ENCODE measurements around the gene ANO2.

ANO2 gene

DNA sequence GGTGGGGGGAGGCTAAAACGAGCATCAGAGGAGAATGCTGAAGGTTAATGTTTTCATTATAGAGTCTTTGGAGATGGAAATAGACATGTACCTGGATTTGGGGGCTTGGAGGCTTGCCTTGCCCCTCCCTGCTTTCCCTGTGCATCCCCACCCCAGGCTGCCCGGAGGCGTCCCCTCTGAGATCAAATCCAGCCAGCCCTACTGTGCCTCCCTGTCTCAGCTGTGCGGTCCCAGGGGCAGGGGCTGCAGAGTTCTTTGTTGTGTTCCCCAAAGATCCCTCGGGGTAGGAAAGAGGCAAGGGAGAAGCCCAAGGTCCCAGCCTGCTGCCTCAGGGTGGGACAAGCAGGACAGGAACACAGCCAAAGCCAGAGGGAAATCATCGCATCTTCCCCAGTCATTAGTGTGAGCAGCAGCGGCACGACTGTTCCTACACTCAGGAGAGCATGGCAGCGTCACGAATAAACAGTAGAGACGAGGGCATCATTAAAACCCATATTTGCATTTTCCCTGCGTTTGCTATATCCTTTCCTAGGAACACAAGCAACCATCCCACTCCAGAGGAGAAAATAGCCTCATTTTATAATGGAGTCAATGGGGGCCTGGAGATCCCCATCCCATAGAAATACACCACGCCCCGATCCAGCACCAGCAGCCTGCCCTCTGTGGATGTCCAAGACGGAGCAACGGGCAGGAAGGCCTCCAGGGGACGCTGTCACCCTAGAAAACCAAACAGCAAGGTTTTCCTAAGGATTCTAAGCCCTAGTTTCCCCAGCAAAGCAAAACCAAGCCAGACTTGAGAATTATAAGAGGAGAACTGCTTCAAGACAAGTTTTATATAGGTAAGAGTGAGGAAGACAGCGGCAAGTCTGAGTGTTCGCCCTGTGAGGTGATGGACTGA is 32.4 kb downstream of the ANO2 start:
- H3K4me3 ChIP-seq (ENCODE audit: low read depth, low read length): no peak overlapping the region
- TF ChIP-seq, protein P1, sequence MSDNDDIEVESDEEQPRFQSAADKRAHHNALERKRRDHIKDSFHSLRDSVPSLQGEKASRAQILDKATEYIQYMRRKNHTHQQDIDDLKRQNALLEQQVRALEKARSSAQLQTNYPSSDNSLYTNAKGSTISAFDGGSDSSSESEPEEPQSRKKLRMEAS (IDR thresholded peaks at IDR 0.05; ENCODE audit: low read depth, low read length): no peak
- TF ChIP-seq, protein P2, sequence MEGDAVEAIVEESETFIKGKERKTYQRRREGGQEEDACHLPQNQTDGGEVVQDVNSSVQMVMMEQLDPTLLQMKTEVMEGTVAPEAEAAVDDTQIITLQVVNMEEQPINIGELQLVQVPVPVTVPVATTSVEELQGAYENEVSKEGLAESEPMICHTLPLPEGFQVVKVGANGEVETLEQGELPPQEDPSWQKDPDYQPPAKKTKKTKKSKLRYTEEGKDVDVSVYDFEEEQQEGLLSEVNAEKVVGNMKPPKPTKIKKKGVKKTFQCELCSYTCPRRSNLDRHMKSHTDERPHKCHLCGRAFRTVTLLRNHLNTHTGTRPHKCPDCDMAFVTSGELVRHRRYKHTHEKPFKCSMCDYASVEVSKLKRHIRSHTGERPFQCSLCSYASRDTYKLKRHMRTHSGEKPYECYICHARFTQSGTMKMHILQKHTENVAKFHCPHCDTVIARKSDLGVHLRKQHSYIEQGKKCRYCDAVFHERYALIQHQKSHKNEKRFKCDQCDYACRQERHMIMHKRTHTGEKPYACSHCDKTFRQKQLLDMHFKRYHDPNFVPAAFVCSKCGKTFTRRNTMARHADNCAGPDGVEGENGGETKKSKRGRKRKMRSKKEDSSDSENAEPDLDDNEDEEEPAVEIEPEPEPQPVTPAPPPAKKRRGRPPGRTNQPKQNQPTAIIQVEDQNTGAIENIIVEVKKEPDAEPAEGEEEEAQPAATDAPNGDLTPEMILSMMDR (IDR thresholded peaks at IDR 0.05; ENCODE audit: low read depth, low read length): peak; percentile 50
- DNase-seq (ENCODE audit: low read depth): no peak

DNA sequence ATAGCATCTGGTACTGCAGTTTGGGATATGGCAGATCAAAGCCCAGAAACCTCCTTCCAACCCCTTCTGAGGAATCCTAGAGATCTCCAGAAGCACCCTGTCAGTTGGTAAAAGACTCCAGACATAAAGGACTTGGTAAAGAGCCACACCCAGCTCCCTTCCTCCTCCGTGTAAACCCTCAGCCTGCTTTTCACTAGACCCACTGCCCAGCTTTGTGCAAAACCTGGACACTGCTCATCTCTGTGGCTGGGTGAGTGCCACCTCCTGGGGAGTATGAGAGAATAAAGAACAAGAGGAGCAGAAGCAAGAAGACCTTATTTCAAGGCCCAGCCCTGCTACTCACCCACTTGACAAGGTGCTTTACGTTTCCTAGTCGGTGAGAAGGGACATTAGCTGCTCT is 33.0 kb downstream of the ANO2 start:
- no peak overlapping the region for H3K4me3 ChIP-seq (ENCODE audit: low read depth, low read length)
- DNase-seq (ENCODE audit: low read depth): no peak
- TF ChIP-seq, protein P1 (IDR thresholded peaks at IDR 0.05; ENCODE audit: low read depth, low read length): no peak
- TF ChIP-seq POLR2A (IDR thresholded peaks at IDR 0.05; ENCODE audit: extremely low read depth, insufficient read length) (no peak), MYC (IDR thresholded peaks at IDR 0.05; ENCODE audit: low read depth, low read length) (no peak)
- TF ChIP-seq, protein P2 (IDR thresholded peaks at IDR 0.05; ENCODE audit: low read depth, low read length): no peak

DNA sequence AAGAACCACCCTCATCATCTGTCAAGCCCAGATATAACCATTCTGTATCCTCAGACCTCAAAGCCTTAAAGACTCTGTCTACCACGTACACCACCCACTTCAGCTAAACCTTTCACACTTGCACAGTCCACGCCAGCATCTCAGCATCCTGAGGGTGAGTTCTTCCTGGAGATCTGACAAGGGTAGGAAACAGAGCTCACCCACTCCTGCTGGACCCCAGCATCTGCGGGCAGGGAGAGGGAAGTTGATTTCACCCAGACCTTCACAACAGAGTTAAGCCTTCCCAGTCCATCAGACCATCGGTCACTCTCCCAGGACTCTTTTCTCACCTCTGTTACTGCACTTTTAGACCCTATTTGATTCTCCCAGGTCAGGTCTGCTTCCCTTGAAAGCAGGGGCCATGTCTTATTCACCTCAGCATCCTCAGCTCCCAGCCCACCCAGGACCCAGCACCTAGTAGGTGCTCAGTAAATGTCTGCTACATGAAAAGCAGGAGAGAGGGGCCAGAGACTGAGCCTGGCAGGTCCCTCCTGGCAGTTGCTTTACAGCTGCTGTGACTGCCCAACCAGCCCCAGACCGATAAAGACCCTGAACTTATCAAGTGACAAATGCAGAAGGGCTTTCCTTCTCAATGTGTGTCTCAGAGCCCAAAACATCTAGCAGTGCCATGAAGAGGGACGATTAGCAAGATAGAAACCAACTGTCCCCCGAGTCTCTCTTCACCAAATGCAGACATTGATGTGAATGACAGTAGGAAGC is 34.1 kb downstream of the ANO2 start:
- DNase-seq (ENCODE audit: low read depth): no peak
- no peak overlapping the region for H3K4me3 ChIP-seq (ENCODE audit: low read depth, low read length)
- TF ChIP-seq, protein P1 (IDR thresholded peaks at IDR 0.05; ENCODE audit: low read depth, low read length): no peak
- TF ChIP-seq, protein P2 (IDR thresholded peaks at IDR 0.05; ENCODE audit: low read depth, low read length): no peak
- no peak for TF ChIP-seq POLR2A (IDR thresholded peaks at IDR 0.05; ENCODE audit: extremely low read depth, insufficient read length)
- no peak for TF ChIP-seq MYC (IDR thresholded peaks at IDR 0.05; ENCODE audit: low read depth, low read length)

DNA sequence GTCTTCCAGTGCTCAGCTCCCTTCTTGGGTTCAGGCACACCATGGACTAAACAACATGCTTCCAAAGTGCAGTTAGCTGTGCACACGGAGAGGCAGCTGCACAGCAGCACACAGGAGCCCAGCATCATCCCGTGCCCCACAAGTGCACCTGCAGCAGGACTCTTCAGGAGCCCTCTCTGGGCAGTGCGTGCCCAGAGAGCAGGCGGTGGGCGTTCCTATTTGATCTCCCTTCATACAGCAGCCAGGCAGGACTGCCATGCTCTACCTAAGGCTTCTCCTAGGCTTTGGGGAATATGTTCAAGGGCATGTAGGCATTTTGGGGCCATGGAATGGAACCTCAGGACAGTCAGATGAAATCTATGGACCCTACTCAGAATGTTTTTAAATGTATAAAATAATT is 35.5 kb downstream of the ANO2 start:
- no peak for DNase-seq (ENCODE audit: low read depth)
- no peak overlapping the region for H3K4me3 ChIP-seq (ENCODE audit: low read depth, low read length)
- TF ChIP-seq, protein P1 (IDR thresholded peaks at IDR 0.05; ENCODE audit: low read depth, low read length): no peak
- no peak for TF ChIP-seq MYC (IDR thresholded peaks at IDR 0.05; ENCODE audit: low read depth, low read length)
- TF ChIP-seq, protein P2 (IDR thresholded peaks at IDR 0.05; ENCODE audit: low read depth, low read length): no peak
- no peak for TF ChIP-seq POLR2A (IDR thresholded peaks at IDR 0.05; ENCODE audit: extremely low read depth, insufficient read length)

DNA sequence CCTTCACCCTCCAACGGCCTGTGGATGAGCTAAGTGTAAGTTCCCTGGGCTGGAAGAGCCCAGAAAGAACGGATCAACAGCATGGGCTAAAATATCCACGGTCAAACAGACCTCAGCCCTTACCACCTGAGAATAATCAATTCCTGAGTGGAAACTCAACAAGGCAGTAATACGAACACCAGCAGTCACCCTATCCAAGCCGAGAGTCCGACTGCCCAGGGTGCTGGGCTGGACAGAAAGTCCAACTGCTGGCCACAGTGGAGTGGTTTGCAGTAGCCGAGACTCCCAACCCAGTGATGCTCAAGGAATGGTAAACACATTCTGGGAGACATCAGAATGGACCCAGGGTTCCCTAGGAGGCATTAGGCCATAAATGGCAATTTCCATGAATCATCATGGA is 36.8 kb downstream of the ANO2 start:
- no peak overlapping the region for H3K4me3 ChIP-seq (ENCODE audit: low read depth, low read length)
- DNase-seq (ENCODE audit: low read depth): no peak
- TF ChIP-seq, protein P1 (IDR thresholded peaks at IDR 0.05; ENCODE audit: low read depth, low read length): no peak
- TF ChIP-seq MYC (IDR thresholded peaks at IDR 0.05; ENCODE audit: low read depth, low read length) (no peak), POLR2A (IDR thresholded peaks at IDR 0.05; ENCODE audit: extremely low read depth, insufficient read length) (no peak)
- TF ChIP-seq, protein P2 (IDR thresholded peaks at IDR 0.05; ENCODE audit: low read depth, low read length): no peak

Data from NB4 (cell line).